Activated T-helper 9 cell treated with anti-CD3 and anti-CD28 coated beads, Interleukin-2, amount 50 U/mL, for 16 hours (primary cell): ENCODE measurements around the gene C10orf105.

Experiments
- DNase-seq: peaks from one replicate; pipeline ENCODE4 v3.0.0-alpha.2; 2020; ENCODE audit warnings: low read depth

The C10orf105 gene

GRCh38 chr10:71675295-71675970 is 44.1 kb downstream of the C10orf105 start:
- no peak for DNase-seq

DNA sequence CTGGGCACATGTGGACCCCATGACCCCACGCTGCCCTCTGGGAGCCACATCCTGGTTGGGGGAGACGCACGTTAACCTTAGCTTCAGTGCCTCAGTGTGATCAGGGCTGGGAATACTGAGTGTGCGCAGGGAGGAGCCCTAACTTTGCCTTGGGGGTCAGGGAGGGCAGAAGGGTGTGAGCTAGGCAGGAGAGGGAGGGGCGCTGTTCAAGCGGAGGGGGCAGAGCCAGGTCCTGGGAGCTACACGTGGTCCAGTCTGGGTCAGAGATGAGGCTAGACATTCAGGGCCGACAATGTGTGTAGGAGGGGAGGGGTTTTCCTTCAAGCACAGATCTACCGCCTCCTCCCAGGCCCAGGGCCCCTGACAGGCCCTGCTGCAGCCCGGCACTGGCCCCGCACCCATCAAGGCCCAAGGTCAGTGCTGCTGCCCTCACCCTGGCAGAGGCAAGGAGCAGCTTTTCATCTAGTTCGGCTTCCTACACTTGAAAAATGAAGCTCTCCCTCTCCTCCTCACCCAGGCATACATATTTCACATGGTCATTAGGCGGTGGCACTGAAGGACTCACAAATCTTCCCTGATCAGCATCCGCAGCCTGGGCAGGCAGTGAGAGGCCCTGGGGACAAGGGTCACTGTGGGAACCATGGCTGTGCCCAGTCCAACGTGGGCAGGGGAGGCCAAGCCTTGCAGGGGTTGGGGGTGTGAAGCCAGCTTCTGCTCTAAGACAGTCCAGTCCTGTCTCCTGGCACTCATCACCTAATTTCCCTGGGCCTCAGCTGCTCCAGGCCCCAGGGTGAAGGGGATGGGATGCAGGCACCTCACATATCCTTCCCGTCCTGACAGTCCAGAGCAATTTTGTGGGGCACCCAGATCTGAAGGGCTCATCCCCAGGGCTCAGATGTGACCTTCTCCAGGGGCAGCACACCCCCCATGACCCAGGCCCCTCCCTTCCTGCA is 47.3 kb downstream of the C10orf105 start:
- no peak for DNase-seq

DNA sequence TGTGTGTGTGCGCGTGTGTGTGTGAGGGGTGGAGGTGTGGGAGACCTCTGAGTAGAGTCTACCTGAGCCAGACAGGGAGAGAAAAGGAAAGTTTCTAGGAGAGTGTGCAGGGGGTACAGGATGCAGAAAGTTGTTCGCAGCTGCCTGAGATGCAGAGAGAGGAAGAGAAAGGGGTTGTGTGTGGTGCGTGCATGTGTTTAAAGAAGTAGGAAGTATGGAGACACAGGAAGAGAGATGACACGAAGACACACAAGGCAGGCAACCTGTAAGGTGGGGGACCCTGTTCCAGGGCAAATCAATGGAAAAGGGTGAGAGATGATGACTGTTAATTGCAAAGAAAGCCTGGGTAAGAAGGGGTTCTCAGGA is 52.2 kb downstream of the C10orf105 start:
- DNase-seq = no peak

DNA sequence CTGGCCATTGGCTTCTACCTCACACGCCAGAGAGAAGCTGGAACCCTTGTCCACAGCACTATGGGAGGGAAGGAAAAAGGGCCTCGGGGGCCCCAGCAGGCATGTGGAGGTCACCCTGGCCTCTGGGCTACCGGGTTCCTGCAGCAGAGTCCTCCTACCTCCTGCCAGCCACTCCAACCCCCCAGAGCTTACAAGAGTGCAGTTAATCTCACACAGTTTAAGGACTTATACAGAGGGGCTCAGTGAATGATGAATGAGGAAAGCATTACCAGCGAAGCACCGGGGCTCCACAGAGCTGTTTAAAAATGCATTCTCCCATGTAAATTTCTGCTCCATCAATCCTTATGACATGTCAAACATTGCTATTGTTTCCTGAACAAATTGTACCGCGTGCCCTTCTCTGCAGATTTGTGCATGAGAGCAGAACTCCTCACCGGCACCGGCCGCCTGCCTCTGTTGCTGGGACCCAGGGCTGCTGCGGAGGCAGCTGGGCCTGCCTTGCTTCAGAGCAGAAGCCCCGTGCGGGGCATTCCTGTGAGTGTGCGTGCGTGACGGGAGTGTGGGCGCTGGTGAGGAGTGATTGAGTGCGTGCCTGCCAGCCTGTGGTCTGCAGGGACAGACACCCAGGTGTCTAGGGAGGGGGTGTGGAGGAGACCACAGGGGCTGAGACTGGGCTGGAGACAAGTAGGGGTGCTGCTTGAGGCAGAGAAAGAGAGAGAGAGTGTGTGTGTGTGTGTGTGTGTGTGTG is 52.8 kb downstream of the C10orf105 start:
- no peak for DNase-seq

DNA sequence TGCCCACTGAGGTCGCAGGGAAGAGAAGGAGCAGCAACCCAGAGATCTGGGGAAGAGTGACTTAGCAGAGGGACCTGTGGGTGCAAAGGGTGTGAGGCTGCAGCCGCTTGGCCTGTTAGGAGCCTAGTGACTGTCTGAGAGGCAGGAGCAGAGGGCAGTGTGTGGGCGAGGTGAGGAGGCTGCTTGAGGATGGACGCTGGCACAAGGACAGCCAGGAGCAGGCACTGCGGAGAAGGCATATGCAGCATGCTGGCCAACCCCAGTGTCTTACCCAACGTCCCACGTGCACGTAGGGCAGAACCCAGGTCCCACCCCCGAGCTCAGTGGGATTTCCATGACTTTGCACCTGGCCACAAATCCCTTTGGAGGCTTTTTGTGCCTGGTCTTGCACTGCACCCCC is 54.1 kb downstream of the C10orf105 start:
- no peak for DNase-seq

DNA sequence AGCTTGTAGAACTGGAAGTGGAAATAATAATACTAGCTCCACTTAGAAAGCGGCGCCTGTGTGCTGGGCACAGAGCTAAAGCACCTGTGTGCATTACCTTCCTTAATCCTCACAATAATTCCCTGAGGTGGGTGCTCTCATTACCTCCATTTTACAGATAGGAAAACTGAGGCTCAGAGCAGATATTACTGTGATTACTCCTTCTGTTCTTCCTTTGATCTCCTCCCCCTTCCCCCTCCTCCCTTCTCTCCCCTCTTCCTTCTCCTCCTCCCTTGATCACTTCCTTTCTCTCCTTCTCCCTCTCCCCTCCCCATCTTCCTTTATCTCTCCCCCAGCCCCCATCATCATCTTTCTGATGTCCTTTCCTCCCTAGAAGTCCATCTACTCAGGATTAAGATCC is 55.0 kb downstream of the C10orf105 start:
- no peak for DNase-seq

- no peak for DNase-seq
Measured at GRCh38 chr10:71663311-71663710, 56.3 kb downstream of the C10orf105 start.

DNA sequence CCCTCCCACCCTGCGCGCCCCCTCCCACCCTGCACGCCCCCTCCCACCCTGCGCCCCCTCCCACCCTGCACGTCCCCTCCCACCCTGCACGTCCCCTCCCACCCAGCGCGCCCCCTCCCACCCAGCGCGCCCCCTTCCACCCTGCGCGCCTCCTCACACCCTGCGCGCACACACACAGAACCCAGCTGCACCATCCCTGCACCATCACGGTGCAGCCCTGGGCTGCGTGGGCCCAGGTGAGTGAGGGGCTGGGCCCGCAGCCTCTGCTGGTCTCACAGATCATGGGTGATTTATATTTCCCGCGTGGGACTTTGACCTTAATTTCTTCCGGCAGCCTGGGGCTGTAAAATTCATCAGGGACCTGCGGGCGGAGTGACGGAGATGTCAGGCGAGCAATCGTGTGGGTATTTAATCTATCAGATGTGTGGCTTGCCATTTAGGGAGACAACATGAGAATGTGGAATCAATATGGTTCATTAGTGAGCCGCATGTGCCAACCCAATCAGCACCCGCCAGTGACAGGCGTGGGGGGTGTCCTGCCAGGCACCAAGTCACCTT is 57.7 kb downstream of the C10orf105 start:
- no peak for DNase-seq
